Suprapubic skin (tissue), 4 donors: Measurements from ENCODE around the gene EHD4. TPM values are rescaled to one million over a fixed set of nuclear protein-coding genes. Genes with fewer than 3 reads are reported as not detected.

Source experiments
- DNase-seq, 2 donors: peaks; one replicate each; pipeline ENCODE4 v3.0.0-alpha.2; 2019; ENCODE audit warnings: low spot score in 2 of 2
- H3K27ac ChIP-seq: fragments of 200-600 bp; sonication (generic); one replicate; pipeline ENCODE4 v1.5.1; 2019
- H3K27me3 ChIP-seq: fragments of 200-600 bp; sonication (generic); one replicate; pipeline ENCODE4 v1.5.1; 2019
- H3K36me3 ChIP-seq: fragments of 200-600 bp; sonication (generic); one replicate; pipeline ENCODE4 v1.5.1; 2019
- H3K4me1 ChIP-seq: fragments of 200-600 bp; sonication (generic); one replicate; pipeline ENCODE4 v1.5.1; 2019
- H3K4me3 ChIP-seq: fragments of 200-600 bp; sonication (generic); one replicate; pipeline ENCODE4 v1.5.1; 2019; ENCODE audit warnings: mild to moderate bottlenecking
- H3K9me3 ChIP-seq: fragments of 200-600 bp; sonication (generic); one replicate; pipeline ENCODE4 v1.5.1; 2019
- CTCF ChIP-seq, 2 donors: fragments of 200-600 bp in 1 of 2; fragments of 450-650 bp in 1 of 2; sonication (generic) in 1 of 2; IDR thresholded peaks; one replicate each; pipeline ENCODE4 v1.5.1; 2016 to 2019; ENCODE audit warnings: antibody characterized with exemption in 2 of 2, mild to moderate bottlenecking in 1 of 2, moderate library complexity in 1 of 2
- EP300 ChIP-seq: sonication (generic); formaldehyde crosslinking; IDR thresholded peaks from one replicate; pipeline ENCODE4 v1.6.1; 2017; ENCODE audit warnings: antibody characterized with exemption
- POLR2A ChIP-seq, 2 donors: fragments of 450-650 bp; IDR thresholded peaks; one replicate each; pipeline ENCODE4 v1.6.1; 2017; ENCODE audit warnings: antibody characterized with exemption in 2 of 2, mild to moderate bottlenecking in 2 of 2, moderate library complexity in 2 of 2
- POLR2AphosphoS5 ChIP-seq, 3 donors: sonication (generic); formaldehyde crosslinking; IDR thresholded peaks; one replicate each; pipeline ENCODE4 v1.6.1; 2017; ENCODE audit warnings: antibody characterized with exemption in 3 of 3
- WGBS: methylation state at CpG from one replicate; pipeline ENCODE4 v1.1.5; 2018; 5-methylcytosine and 5-hydroxymethylcytosine counted together
- total RNA-seq, 4 donors: library from RNA; depleted of rRNA; stranded (reverse); fragments of >200 nt; gene quantifications; one replicate each; pipeline ENCODE4 v1.1.0, GENCODE V29; 2016

Gene EHD4
- total RNA-seq, 4 donors from 2014 or later, result 16.0 to 31.4 (median 20.9) TPM

GRCh38 chr15:41870689-41871081 lies 101.7 kb downstream of the EHD4 start:
- no peaks in the 10 kb centered on the region for H3K27me3 ChIP-seq
- 84% methylated on average over 7 of the region's 9 CpGs for WGBS
- peaks cover 14% of the 10 kb centered on the region for H3K4me1 ChIP-seq
- TF ChIP-seq CTCF (IDR thresholded peaks at IDR 0.05) (no peak), POLR2AphosphoS5 (IDR thresholded peaks at IDR 0.05) (no peak), POLR2A (IDR thresholded peaks at IDR 0.05) (no peak), EP300 (no peak)
- no peaks in the 10 kb centered on the region for H3K9me3 ChIP-seq
- H3K36me3 ChIP-seq, result no peaks in the 10 kb centered on the region
- no peak for DNase-seq
- no peak overlapping the region for H3K4me3 ChIP-seq
- no peak overlapping the region for H3K27ac ChIP-seq

GRCh38 chr15:41869770-41870688 lies 102.3 kb downstream of the EHD4 start:
- no peak for DNase-seq
- Histone ChIP-seq H3K4me1 (peaks cover 14% of the 10 kb centered on the region), H3K4me3 (no peak overlapping the region), H3K9me3 (no peaks in the 10 kb centered on the region), H3K27ac (no peak overlapping the region), H3K27me3 (no peaks in the 10 kb centered on the region), H3K36me3 (no peaks in the 10 kb centered on the region)
- 69% methylated on average over 35 of the region's 42 CpGs for WGBS
- TF ChIP-seq POLR2AphosphoS5 (IDR thresholded peaks at IDR 0.05) (no peak), EP300 (no peak), POLR2A (IDR thresholded peaks at IDR 0.05) (no peak), CTCF (IDR thresholded peaks at IDR 0.05) (no peak)

GRCh38 chr15:41868321-41868720 lies 104.0 kb downstream of the EHD4 start:
- no peak overlapping the region for H3K27ac ChIP-seq
- H3K4me3 ChIP-seq, result no peak overlapping the region
- H3K27me3 ChIP-seq, result no peaks in the 10 kb centered on the region
- DNase-seq, result no peak
- no peaks in the 10 kb centered on the region for H3K9me3 ChIP-seq
- H3K4me1 ChIP-seq, result peaks cover 14% of the 10 kb centered on the region
- no peaks in the 10 kb centered on the region for H3K36me3 ChIP-seq
- 80% methylated on average over 1 of the region's 15 CpGs for WGBS
- TF ChIP-seq CTCF (IDR thresholded peaks at IDR 0.05) (no peak), POLR2A (IDR thresholded peaks at IDR 0.05) (no peak), EP300 (no peak), POLR2AphosphoS5 (IDR thresholded peaks at IDR 0.05) (no peak)

GRCh38 chr15:41866872-41867579 lies 105.3 kb downstream of the EHD4 start:
- TF ChIP-seq POLR2AphosphoS5 (IDR thresholded peaks at IDR 0.05) (no peak), POLR2A (IDR thresholded peaks at IDR 0.05) (no peak), CTCF (IDR thresholded peaks at IDR 0.05) (no peak), EP300 (no peak)
- Histone ChIP-seq H3K4me1 (peaks cover 14% of the 10 kb centered on the region), H3K9me3 (no peaks in the 10 kb centered on the region), H3K27me3 (no peaks in the 10 kb centered on the region), H3K27ac (no peak overlapping the region), H3K4me3 (no peak overlapping the region), H3K36me3 (no peaks in the 10 kb centered on the region)
- WGBS, result 76% methylated on average over 6 of the region's 25 CpGs
- DNase-seq, result no peak

GRCh38 chr15:41866263-41866703 lies 106.1 kb downstream of the EHD4 start:
- no peak for TF ChIP-seq EP300
- no peak for TF ChIP-seq CTCF (IDR thresholded peaks at IDR 0.05)
- TF ChIP-seq POLR2A (IDR thresholded peaks at IDR 0.05), result no peak
- TF ChIP-seq POLR2AphosphoS5 (IDR thresholded peaks at IDR 0.05), result no peak
- H3K27ac ChIP-seq, result no peak overlapping the region
- H3K27me3 ChIP-seq, result no peaks in the 10 kb centered on the region
- H3K4me3 ChIP-seq, result no peak overlapping the region
- H3K4me1 ChIP-seq, result peaks cover 14% of the 10 kb centered on the region
- no peaks in the 10 kb centered on the region for H3K36me3 ChIP-seq
- DNase-seq, result no peak
- no CpG with 5 or more reads among the region's 8 CpGs for WGBS
- no peaks in the 10 kb centered on the region for H3K9me3 ChIP-seq
